GM12873 (cell line): ENCODE results near the gene GINS1.

Experiments used
- CTCF ChIP-seq: IDR thresholded peaks from 2 replicates; pipeline ENCODE4 v1.5.1; 2012; ENCODE audit warnings: low read depth, mild to moderate bottlenecking, moderate library complexity, low read length, control low read depth; ENCODE audit not compliant: insufficient read depth; ENCODE audit errors: missing control alignments

Gene GINS1

GRCh38 chr20:25402583-25402982 is 4.9 kb upstream of the GINS1 start:
- no peak for TF ChIP-seq CTCF

GRCh38 chr20:25408170-25408547 is 686 bp downstream of the GINS1 start:
- no peak for TF ChIP-seq CTCF

GRCh38 chr20:25408890-25409289 is 1.4 kb downstream of the GINS1 start:
- TF ChIP-seq CTCF: no peak

- TF ChIP-seq CTCF: no peak
Measured at GRCh38 chr20:25418776-25419175, 11.3 kb downstream of the GINS1 start.

GRCh38 chr20:25421102-25421501 is 13.6 kb downstream of the GINS1 start:
- TF ChIP-seq CTCF: no peak

GRCh38 chr20:25422032-25422431 is 14.6 kb downstream of the GINS1 start:
- TF ChIP-seq CTCF: no peak

- no peak for TF ChIP-seq CTCF
Measured at GRCh38 chr20:25424536-25424935, 17.1 kb downstream of the GINS1 start.
